BLaER1 (cell line): ENCODE measurements around the gene GLCE.
"Not testable (repeated sequence)": the region's sequence is repeated elsewhere in the genome, so short reads cannot be mapped to it uniquely, and the experiment has no call there.

ENCODE experiments used
- H3K27ac ChIP-seq: shearing (Covaris generic); formaldehyde crosslinking; 2 replicates; pipeline ENCODE4 v1.8.1; 2022
- H3K27me3 ChIP-seq: shearing (Covaris generic); formaldehyde crosslinking; 2 replicates; pipeline ENCODE4 v1.8.1; 2022
- H3K36me3 ChIP-seq: shearing (Covaris generic); formaldehyde crosslinking; 2 replicates; pipeline ENCODE4 v1.8.1; 2022
- H3K4me1 ChIP-seq: shearing (Covaris generic); formaldehyde crosslinking; 2 replicates; pipeline ENCODE4 v1.8.1; 2022
- H3K4me2 ChIP-seq: shearing (Covaris generic); formaldehyde crosslinking; 2 replicates; pipeline ENCODE4 v1.8.1; 2022
- H3K4me3 ChIP-seq: shearing (Covaris generic); formaldehyde crosslinking; 2 replicates; pipeline ENCODE4 v1.8.1; 2022
- H3K9ac ChIP-seq: shearing (Covaris generic); formaldehyde crosslinking; 2 replicates; pipeline ENCODE4 v1.8.1; 2022
- H3K9me3 ChIP-seq: shearing (Covaris generic); formaldehyde crosslinking; 2 replicates; pipeline ENCODE4 v1.8.1; 2022
- H4K20me1 ChIP-seq: shearing (Covaris generic); formaldehyde crosslinking; 2 replicates; pipeline ENCODE4 v1.8.1; 2022
- Cebpa-rat ChIP-seq: shearing (Covaris generic); IDR thresholded peaks from 2 replicates; pipeline ENCODE4 v1.8.1; 2022

The GLCE gene

DNA sequence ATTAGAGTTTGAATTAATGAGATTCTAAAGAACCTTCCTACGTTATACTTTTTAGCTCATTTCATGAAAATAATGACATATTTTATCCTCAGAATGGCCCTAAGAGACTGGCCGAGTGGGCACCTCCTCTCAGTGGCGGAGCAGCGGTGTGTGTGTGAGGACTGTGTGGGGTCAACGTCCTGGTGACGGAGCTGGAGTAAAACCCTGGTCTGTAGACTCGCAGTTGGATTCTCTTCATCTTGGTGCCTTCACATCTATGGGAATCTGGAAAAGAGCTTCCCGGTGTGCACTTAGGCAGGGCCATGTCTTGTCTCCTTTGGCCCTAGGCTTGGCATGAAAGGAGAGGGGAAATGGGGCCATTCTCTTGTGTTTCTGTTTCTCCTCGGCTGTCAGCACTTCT lies 116.9 kb downstream of the GLCE start:
- no peaks in the 10 kb centered on the region for H4K20me1 ChIP-seq

DNA sequence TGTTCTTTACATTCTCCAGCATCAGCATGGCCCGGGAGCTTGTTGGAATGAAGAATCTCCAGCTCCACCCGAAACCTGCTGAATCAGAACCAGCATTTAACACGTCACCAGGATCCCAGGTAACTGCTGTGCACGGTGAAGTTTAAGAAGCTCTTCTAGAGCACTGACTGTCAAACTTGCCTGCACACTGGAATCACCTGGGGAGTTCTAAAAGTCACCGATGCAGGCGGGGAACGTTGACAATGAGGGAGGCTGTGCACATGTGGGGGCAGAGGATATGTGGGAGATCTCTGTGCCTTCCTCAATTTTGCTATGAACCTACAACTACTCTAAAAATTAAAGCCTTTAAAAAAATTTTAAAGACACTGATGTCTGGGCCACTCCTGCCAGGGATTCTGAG lies 119.2 kb downstream of the GLCE start:
- no peak overlapping the region for H3K4me2 ChIP-seq
- no peak overlapping the region for H3K4me3 ChIP-seq
- H3K9ac ChIP-seq, result no peak overlapping the region
- H3K4me1 ChIP-seq, result peaks cover 10% of the 10 kb centered on the region
- H3K27me3 ChIP-seq, result no peaks in the 10 kb centered on the region
- H3K36me3 ChIP-seq, result no peaks in the 10 kb centered on the region
- H4K20me1 ChIP-seq, result no peaks in the 10 kb centered on the region
- TF ChIP-seq Cebpa-rat, result no peak
- no peaks in the 10 kb centered on the region for H3K9me3 ChIP-seq
- no peak overlapping the region for H3K27ac ChIP-seq

More for the DNA sequence above, 116.9 kb downstream of the GLCE start:
- Histone ChIP-seq H3K9ac (no peak overlapping the region), H3K4me2 (no peak overlapping the region), H3K4me1 (peaks cover 10% of the 10 kb centered on the region), H3K9me3 (no peaks in the 10 kb centered on the region), H3K27ac (no peak overlapping the region), H3K27me3 (no peaks in the 10 kb centered on the region), H3K4me3 (no peak overlapping the region), H3K36me3 (no peaks in the 10 kb centered on the region)
- no peak for TF ChIP-seq Cebpa-rat

DNA sequence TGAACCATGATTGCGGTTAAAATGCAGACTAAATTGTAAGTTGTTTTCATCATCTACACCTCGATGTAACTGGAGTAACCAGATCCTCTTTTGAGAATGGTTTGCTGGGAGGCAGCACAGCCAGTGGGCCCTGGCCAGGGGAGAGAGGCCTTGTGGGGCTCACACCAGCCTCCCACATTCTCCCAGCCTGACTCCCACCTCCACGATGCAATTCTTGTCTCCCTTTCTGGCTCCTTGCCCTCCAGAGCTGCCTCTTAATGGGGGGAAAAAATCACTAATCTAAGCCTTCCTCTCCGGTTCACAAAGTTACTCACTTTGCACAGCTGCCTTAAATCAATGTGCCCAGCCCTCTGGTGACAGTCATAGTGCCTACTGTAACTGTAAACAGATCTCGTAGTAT lies 120.3 kb downstream of the GLCE start:
- no peaks in the 10 kb centered on the region for H3K36me3 ChIP-seq
- H3K9me3 ChIP-seq, result no peaks in the 10 kb centered on the region
- TF ChIP-seq Cebpa-rat, result no peak

DNA sequence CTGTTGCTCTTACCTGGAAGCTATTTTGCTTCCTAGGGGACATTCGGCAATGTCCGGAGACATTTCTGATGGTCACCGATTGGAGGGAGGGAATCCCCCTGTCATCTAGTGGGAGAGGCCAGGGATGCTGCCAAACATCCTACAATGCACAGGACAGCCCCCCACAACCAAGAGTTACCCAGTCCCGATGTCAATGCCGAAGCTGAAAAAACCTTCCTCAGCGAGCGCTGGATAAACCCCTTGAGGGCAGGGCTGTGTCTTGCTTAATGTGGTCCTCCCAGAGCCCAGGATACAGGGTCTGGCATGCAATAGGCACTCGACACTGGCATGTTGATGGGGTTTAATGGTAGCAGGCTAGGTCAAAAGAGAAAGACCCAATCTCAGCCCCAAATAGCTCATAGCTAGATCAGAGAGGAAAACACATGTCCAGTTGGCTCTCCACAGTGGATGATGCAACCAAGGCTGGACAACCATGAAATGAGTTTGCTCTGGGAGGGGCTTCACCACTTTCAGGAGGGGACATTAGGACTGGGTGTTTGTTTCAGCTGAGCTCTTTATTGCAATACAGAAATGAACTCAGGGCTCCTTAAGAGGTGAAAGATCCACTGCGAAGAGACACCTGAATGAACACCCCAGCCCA lies 121.8 kb downstream of the GLCE start:
- Histone ChIP-seq H3K27ac (no peak overlapping the region), H3K9me3 (no peaks in the 10 kb centered on the region), H4K20me1 (no peaks in the 10 kb centered on the region), H3K36me3 (no peaks in the 10 kb centered on the region), H3K9ac (no peak overlapping the region), H3K4me1 (peaks cover 3% of the 10 kb centered on the region), H3K4me2 (no peak overlapping the region), H3K4me3 (no peak overlapping the region), H3K27me3 (no peaks in the 10 kb centered on the region)
- TF ChIP-seq Cebpa-rat, result no peak

More for the DNA sequence above, 120.3 kb downstream of the GLCE start:
- no peak overlapping the region for H3K4me2 ChIP-seq
- no peak overlapping the region for H3K27ac ChIP-seq
- H3K9ac ChIP-seq, result no peak overlapping the region
- peaks cover under 1% of the 10 kb centered on the region; the same call in 1 of the 2 replicates for H3K4me1 ChIP-seq
- no peak overlapping the region for H3K4me3 ChIP-seq
- no peaks in the 10 kb centered on the region for H4K20me1 ChIP-seq
- H3K27me3 ChIP-seq, result no peaks in the 10 kb centered on the region

DNA sequence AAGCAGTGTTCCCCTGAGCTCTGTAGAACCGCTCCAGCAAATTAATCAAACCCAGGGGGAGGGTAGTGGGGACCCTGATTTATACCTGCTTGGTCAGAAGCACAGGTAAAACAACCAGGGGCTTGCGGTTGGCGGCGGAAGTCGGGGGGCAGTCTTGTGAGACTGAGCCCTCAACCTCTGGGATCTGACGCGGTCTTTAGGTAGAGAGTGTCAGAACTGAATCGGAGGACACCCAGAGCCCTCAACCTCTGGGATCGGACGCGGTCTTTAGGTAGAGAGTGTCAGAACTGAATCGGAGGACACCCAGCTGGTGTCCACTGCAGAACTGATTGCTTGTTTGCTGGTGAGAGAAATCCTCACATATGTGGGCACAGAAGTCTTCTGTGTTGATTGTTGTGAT lies 125.4 kb downstream of the GLCE start:
- Histone ChIP-seq H3K36me3 (no peaks in the 10 kb centered on the region), H3K27ac (no peak overlapping the region), H4K20me1 (no peaks in the 10 kb centered on the region), H3K9me3 (no peaks in the 10 kb centered on the region), H3K4me2 (no peak overlapping the region), H3K4me1 (peaks cover 7% of the 10 kb centered on the region), H3K9ac (no peak overlapping the region), H3K27me3 (no peaks in the 10 kb centered on the region), H3K4me3 (no peak overlapping the region)
- TF ChIP-seq Cebpa-rat, result no peak

DNA sequence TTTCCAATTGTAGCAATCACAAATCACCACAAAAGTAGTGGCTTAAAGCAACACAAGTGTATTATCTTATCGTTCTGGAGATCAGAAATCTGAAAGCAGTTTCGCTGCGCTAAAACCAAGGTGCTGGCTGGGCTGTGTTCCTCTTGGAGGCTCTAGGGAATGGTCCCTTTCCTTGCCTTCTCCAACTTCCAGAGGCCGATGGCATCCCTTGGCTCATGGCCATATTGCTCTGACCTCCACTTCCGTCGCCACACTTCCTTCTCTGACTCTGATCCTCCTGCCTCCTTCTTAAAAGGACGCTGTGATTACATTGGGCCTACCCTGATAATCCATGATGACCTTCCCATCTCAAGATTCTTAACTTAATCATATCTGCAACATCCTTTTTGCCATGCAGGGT lies 127.6 kb downstream of the GLCE start:
- Histone ChIP-seq H4K20me1 (no peaks in the 10 kb centered on the region), H3K4me1 (peaks cover 7% of the 10 kb centered on the region), H3K9ac (no peak overlapping the region), H3K9me3 (no peaks in the 10 kb centered on the region), H3K36me3 (no peaks in the 10 kb centered on the region), H3K27me3 (no peaks in the 10 kb centered on the region), H3K4me2 (no peak overlapping the region), H3K4me3 (no peak overlapping the region), H3K27ac (no peak overlapping the region)
- TF ChIP-seq Cebpa-rat, result no peak

DNA sequence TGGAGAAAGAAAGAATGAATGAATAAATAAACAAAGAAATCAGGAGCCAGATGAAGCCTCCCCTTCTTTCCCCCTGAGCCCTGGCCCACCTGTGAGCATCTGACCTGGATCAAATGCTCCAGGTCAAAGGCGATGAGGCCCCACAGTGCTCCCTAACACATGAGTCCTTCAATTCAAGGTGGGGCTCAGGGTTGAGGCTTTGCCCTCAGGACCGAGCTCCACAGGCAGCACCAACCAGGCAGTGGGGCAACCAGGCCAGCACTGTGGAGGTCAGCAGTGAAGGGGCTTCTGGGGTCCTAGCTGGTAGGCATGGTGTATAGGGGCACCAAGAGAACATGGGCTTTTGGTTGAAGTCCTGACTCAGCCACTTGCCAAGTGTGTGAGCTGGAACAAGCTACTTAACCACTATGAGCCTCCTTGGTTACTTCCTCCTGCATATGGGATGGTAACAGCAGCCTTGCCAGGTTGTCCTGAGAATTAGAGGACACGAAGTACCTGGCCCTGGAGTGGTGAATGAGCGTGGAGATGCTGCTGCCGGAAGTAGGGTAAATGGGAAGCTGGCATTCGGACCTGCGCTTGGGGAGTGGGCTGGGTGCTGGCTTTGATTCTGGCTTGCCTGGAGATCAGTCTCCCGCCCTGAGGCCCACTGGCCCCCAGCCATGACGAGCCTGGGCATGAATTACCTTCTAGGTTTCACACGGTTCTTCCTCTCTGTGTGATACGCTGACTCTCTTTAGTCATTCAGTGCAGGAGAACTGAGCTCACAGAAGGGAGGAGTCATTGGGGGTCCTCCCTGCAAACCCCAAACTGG lies 128.3 kb downstream of the GLCE start:
- TF ChIP-seq Cebpa-rat, result no peak
- no peaks in the 10 kb centered on the region for H3K36me3 ChIP-seq
- peaks cover 7% of the 10 kb centered on the region for H3K4me1 ChIP-seq
- H3K4me3 ChIP-seq, result no peak overlapping the region
- H3K27ac ChIP-seq, result no peak overlapping the region
- H3K4me2 ChIP-seq, result no peak overlapping the region
- H3K9me3 ChIP-seq, result no peaks in the 10 kb centered on the region
- H4K20me1 ChIP-seq, result no peaks in the 10 kb centered on the region
- H3K9ac ChIP-seq, result no peak overlapping the region
- no peaks in the 10 kb centered on the region for H3K27me3 ChIP-seq

DNA sequence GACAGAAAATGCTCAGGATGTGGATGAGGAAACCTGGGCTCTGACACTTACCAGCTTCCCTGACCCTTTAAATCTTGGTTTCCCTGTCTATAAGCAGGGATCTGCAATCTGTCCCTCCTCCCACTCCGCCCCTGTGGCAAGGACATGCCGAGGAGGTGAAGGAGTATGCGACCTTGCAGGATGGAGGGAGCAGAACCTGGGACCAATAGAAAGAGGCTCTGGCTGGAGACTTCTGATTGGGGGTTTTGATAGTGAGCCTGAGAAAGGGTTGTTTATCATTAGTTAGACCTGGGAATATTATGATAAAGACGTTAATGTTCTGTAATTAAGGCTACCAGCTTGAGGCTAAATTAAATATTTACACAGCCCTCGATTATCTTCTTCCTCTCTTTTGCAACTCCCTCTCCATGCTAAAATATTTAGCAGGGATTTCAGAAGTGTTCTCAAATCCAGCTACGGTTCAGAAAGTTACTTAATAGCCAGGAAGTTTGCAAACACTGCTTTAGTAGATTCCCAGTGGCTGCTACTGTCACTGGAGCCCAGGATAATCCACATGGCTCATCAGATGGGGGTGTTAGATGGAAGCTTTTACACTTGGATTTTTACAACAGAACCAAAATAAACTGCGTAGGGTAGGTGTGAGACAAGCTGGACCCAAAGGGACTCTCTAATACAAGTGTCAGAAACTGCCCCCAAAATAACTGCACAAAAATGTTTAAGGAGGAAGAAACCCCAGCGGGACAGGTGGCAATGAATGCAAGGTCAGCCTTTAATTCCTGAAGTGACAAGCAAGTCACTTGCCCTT lies 129.1 kb downstream of the GLCE start:
- Histone ChIP-seq H4K20me1 (no peaks in the 10 kb centered on the region), H3K9ac (no peak overlapping the region), H3K4me1 (peaks cover 7% of the 10 kb centered on the region), H3K36me3 (no peaks in the 10 kb centered on the region), H3K27me3 (no peaks in the 10 kb centered on the region), H3K27ac (no peak overlapping the region), H3K9me3 (no peaks in the 10 kb centered on the region), H3K4me3 (no peak overlapping the region), H3K4me2 (no peak overlapping the region)
- TF ChIP-seq Cebpa-rat, result no peak

DNA sequence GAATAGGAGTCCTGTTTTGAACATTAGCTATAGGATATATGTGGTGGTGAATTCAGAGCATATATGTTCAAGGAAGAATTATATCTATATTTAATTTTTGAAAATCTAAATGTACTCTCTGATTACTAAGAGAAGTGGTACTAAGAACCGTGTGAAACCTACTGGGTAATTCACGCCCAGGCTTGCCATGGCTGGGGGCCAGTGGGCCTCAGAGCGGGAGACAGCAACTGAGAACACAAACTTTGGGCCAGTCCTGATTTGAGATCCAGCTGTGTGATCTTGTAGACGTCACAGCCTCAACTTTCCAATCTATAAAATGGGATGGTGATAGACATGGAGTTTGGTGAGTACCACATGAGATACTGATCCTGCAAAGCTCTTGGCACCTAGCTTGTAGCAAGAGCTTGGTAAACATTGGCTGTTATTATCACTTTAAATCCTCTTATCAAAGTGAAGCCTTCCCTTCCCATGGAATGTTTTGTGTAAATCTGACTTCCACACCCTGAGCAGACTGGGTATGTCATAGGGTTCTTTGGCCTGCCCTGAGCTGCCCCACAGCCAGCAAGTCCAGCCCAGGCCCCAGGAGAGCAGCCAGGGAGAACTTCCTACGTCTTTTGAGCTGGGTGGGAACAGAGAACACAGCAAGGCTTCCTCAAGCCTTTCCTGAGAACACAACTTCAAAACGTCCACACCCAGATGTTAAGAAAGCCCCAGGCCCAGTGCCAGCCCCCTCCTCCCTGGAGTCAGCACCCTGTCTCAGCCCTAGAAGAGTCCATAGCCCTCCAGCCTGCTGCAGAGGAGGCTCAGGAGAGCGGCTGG lies 130.1 kb downstream of the GLCE start:
- H3K4me1 ChIP-seq, result peaks cover 7% of the 10 kb centered on the region
- H4K20me1 ChIP-seq, result no peaks in the 10 kb centered on the region
- H3K27me3 ChIP-seq, result no peaks in the 10 kb centered on the region
- H3K36me3 ChIP-seq, result no peaks in the 10 kb centered on the region
- H3K4me2 ChIP-seq, result no peak overlapping the region
- H3K9me3 ChIP-seq, result no peaks in the 10 kb centered on the region
- no peak overlapping the region for H3K4me3 ChIP-seq
- no peak overlapping the region for H3K27ac ChIP-seq
- TF ChIP-seq Cebpa-rat, result no peak
- H3K9ac ChIP-seq, result no peak overlapping the region

DNA sequence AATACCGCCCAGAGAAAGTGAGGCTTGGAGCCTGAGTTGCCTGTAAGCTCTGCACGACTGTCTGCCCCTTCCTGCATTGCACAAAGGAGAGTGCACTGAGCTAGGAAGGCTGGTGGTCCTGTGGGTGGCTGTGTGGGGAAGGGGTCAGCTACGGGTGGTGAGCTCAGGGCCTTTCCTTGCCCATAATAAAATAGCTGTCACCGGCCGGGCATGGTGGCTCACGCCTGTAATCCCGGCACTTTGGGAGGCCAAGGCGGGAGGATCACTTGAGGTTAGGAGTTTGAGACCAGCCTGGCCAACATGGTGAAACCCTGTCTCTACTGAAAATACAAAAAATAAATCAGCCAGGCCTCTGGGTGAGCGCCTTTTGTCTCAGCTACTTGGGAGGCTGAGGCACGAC lies 131.2 kb downstream of the GLCE start:
- not testable (repeated sequence) for H3K4me3 ChIP-seq

More for the DNA sequence above, 131.2 kb downstream of the GLCE start:
- not testable (repeated sequence) for H3K36me3 ChIP-seq, H3K4me1 ChIP-seq, H4K20me1 ChIP-seq, H3K27ac ChIP-seq, H3K9ac ChIP-seq, H3K4me2 ChIP-seq, H3K9me3 ChIP-seq, H3K27me3 ChIP-seq
